ACC112 (cell line): Measurements from ENCODE around the gene BDKRB1.

Source experiments
- H2AFZ ChIP-seq: fragments of 200-600 bp; sonication (generic); one replicate; pipeline ENCODE4 v1.6.0; 2017; ENCODE audit warnings: antibody characterized with exemption, low read length; ENCODE audit not compliant: unreplicated experiment
- H3K27ac ChIP-seq: fragments of 200-600 bp; sonication (generic); 2 replicates; pipeline ENCODE4 v1.5.1; 2014; ENCODE audit warnings: low read depth, mild to moderate bottlenecking, antibody characterized with exemption, low read length, moderate library complexity
- H3K27me3 ChIP-seq: fragments of 200-600 bp; sonication (generic); 2 replicates; pipeline ENCODE4 v1.6.1; 2014; ENCODE audit warnings: mild to moderate bottlenecking, antibody characterized with exemption, low read length, moderate library complexity, mixed read lengths; ENCODE audit not compliant: insufficient read depth
- H3K36me3 ChIP-seq: fragments of 200-600 bp; sonication (generic); 2 replicates; pipeline ENCODE4 v1.6.1; 2016; ENCODE audit warnings: mild to moderate bottlenecking, antibody characterized with exemption, low read length, moderate library complexity, mixed read lengths; ENCODE audit not compliant: insufficient read depth
- H3K4me1 ChIP-seq: fragments of 200-600 bp; sonication (generic); one replicate; pipeline ENCODE4 v1.6.1; 2016; ENCODE audit warnings: low read length, mixed read lengths; ENCODE audit not compliant: insufficient read depth, unreplicated experiment, control insufficient read depth
- H3K4me3 ChIP-seq: fragments of 200-600 bp; sonication (generic); 2 replicates; pipeline ENCODE4 v1.5.1; 2014; ENCODE audit warnings: mild to moderate bottlenecking, low read depth, low read length
- H3K79me2 ChIP-seq: fragments of 200-600 bp; sonication (generic); one replicate; pipeline ENCODE4 v1.6.0; 2016; ENCODE audit warnings: low read length; ENCODE audit not compliant: control insufficient read depth, unreplicated experiment, insufficient read depth

The BDKRB1 gene

GRCh38 chr14:96261053-96261452 lies 5.0 kb downstream of the BDKRB1 start:
- Histone ChIP-seq H3K4me3 (no peak overlapping the region), H2AFZ (no peak overlapping the region), H3K27ac (no peak overlapping the region), H3K27me3 (no peaks in the 10 kb centered on the region), H3K36me3 (no peaks in the 10 kb centered on the region), H3K79me2 (no peaks in the 10 kb centered on the region), H3K4me1 (peaks cover 13% of the 10 kb centered on the region)

GRCh38 chr14:96261772-96262655 lies 6.0 kb downstream of the BDKRB1 start:
- Histone ChIP-seq H3K27me3 (no peaks in the 10 kb centered on the region), H3K4me3 (no peak overlapping the region)

GRCh38 chr14:96263347-96264199 lies 7.6 kb downstream of the BDKRB1 start:
- H3K4me1 ChIP-seq: peaks cover 24% of the 10 kb centered on the region
- H3K36me3 ChIP-seq: no peaks in the 10 kb centered on the region
- H2AFZ ChIP-seq: peak overlapping the region; percentile 10
- no peak overlapping the region for H3K4me3 ChIP-seq
- no peak overlapping the region for H3K27ac ChIP-seq
- H3K27me3 ChIP-seq: no peaks in the 10 kb centered on the region
- H3K79me2 ChIP-seq: no peaks in the 10 kb centered on the region

More at GRCh38 chr14:96261772-96262655, 6.0 kb downstream of the BDKRB1 start:
- Histone ChIP-seq H3K36me3 (no peaks in the 10 kb centered on the region), H3K4me1 (peaks cover 8% of the 10 kb centered on the region), H3K27ac (no peak overlapping the region), H2AFZ (no peak overlapping the region), H3K79me2 (no peaks in the 10 kb centered on the region)

GRCh38 chr14:96264200-96264553 lies 8.2 kb downstream of the BDKRB1 start:
- Histone ChIP-seq H3K36me3 (no peaks in the 10 kb centered on the region), H3K27ac (no peak overlapping the region), H3K79me2 (no peaks in the 10 kb centered on the region), H3K4me3 (no peak overlapping the region), H2AFZ (no peak overlapping the region), H3K4me1 (peaks cover 28% of the 10 kb centered on the region), H3K27me3 (no peaks in the 10 kb centered on the region)

GRCh38 chr14:96264853-96265252 lies 8.8 kb downstream of the BDKRB1 start:
- Histone ChIP-seq H2AFZ (no peak overlapping the region), H3K36me3 (no peaks in the 10 kb centered on the region), H3K79me2 (no peaks in the 10 kb centered on the region), H3K4me1 (peaks cover 35% of the 10 kb centered on the region), H3K27ac (no peak overlapping the region), H3K27me3 (no peaks in the 10 kb centered on the region), H3K4me3 (no peak overlapping the region)

- Histone ChIP-seq H3K27ac (no peak overlapping the region), H3K27me3 (no peaks in the 10 kb centered on the region), H3K4me1 (peaks cover 34% of the 10 kb centered on the region), H2AFZ (no peak overlapping the region), H3K36me3 (no peaks in the 10 kb centered on the region), H3K4me3 (no peak overlapping the region), H3K79me2 (no peaks in the 10 kb centered on the region)
These were observed 9.5 kb downstream of the BDKRB1 start for GRCh38 chr14:96265383-96266095.

- Histone ChIP-seq H3K4me3 (no peak overlapping the region), H3K79me2 (no peaks in the 10 kb centered on the region), H2AFZ (no peak overlapping the region), H3K4me1 (peaks cover 29% of the 10 kb centered on the region), H3K36me3 (no peaks in the 10 kb centered on the region), H3K27me3 (no peaks in the 10 kb centered on the region), H3K27ac (peak overlapping the region; percentile 74)
These were observed 11.3 kb downstream of the BDKRB1 start for GRCh38 chr14:96267336-96267735.

- no peaks in the 10 kb centered on the region for H3K27me3 ChIP-seq
- no peaks in the 10 kb centered on the region for H3K36me3 ChIP-seq
- no peak overlapping the region for H2AFZ ChIP-seq
- H3K79me2 ChIP-seq: no peaks in the 10 kb centered on the region
- no peak overlapping the region for H3K4me3 ChIP-seq
- H3K4me1 ChIP-seq: peaks cover 29% of the 10 kb centered on the region
- peak overlapping the region; percentile 74 for H3K27ac ChIP-seq
These were observed 11.9 kb downstream of the BDKRB1 start for GRCh38 chr14:96267916-96268315.

- H3K4me3 ChIP-seq: 0 out of 2 replicates have a peak overlapping the region, but pooled peaks have one; percentile 0
- H2AFZ ChIP-seq: no peak overlapping the region
- no peaks in the 10 kb centered on the region for H3K36me3 ChIP-seq
- H3K4me1 ChIP-seq: peaks cover 29% of the 10 kb centered on the region
- no peaks in the 10 kb centered on the region for H3K27me3 ChIP-seq
- no peaks in the 10 kb centered on the region for H3K79me2 ChIP-seq
- H3K27ac ChIP-seq: peak overlapping the region; percentile 74
These were observed 12.7 kb downstream of the BDKRB1 start for GRCh38 chr14:96268431-96269358.
